GM12801 (cell line): ENCODE data around the gene KSR2.

Experiments used
- TF ChIP-seq, protein P1 (sequence below): IDR thresholded peaks from one replicate; pipeline ENCODE4 v1.5.1; 2011; ENCODE audit warnings: control low read depth; ENCODE audit not compliant: insufficient read length; ENCODE audit errors: extremely low read depth

The KSR2 gene

DNA sequence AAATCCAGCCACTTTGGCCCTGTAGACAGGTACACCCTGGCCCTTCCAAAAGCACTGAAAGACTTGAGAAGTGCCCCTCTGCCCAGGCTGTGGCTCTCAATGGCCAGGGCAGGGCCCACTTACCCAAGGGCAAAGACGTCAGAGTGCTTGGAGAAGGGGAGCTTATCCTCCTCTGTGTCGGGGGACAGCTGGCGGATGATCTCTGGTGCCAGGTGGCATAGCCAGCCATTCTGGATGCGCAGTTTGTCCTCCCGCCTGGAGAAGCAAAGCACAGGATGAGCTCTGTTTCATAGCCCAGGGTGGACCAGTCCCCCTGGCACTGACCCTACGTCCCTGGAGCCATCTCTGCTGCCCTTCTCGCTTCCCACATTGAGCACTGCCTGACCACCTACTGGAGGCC, 492.4 kb downstream of the KSR2 start:
- TF ChIP-seq, protein P1, sequence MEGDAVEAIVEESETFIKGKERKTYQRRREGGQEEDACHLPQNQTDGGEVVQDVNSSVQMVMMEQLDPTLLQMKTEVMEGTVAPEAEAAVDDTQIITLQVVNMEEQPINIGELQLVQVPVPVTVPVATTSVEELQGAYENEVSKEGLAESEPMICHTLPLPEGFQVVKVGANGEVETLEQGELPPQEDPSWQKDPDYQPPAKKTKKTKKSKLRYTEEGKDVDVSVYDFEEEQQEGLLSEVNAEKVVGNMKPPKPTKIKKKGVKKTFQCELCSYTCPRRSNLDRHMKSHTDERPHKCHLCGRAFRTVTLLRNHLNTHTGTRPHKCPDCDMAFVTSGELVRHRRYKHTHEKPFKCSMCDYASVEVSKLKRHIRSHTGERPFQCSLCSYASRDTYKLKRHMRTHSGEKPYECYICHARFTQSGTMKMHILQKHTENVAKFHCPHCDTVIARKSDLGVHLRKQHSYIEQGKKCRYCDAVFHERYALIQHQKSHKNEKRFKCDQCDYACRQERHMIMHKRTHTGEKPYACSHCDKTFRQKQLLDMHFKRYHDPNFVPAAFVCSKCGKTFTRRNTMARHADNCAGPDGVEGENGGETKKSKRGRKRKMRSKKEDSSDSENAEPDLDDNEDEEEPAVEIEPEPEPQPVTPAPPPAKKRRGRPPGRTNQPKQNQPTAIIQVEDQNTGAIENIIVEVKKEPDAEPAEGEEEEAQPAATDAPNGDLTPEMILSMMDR: no peak

DNA sequence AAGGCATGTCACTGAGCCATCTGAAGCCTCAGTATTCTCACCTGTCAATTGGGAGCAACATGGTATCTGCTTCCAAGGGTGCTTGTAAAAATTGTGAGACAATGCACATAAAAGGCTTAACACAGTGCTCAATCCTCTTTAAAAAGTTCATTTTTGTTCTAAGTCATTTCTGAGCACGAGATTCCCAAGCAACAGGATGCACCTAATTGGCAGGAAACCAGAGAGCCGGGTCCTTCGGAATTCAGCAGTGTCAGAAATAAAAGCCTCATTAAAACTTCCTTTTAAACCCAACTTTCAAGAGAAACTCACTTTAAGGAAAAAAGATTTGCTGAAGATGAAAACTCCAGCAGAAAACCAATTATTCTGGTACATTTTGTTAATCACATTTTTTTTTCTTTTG, 494.9 kb downstream of the KSR2 start:
- TF ChIP-seq, protein P1: no peak

DNA sequence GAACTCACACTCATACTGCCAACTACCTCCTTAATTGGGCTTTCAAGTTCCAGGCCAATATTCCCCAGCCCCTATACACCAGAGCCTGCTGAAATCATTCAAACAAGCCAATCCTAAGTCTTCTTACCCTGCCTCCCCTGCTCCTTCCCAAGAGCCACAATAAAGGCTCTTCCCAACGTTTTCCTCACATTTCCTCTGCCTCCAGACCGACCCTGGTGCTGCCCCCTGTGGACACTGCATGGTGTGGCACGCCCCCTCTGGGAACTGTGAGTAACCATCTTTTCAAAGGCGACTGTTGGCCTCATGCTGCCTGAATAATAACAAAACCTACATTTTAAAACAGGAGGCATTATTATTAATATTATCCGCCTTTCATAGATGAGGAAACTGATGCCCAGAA, 495.8 kb downstream of the KSR2 start:
- TF ChIP-seq, protein P1: no peak

DNA sequence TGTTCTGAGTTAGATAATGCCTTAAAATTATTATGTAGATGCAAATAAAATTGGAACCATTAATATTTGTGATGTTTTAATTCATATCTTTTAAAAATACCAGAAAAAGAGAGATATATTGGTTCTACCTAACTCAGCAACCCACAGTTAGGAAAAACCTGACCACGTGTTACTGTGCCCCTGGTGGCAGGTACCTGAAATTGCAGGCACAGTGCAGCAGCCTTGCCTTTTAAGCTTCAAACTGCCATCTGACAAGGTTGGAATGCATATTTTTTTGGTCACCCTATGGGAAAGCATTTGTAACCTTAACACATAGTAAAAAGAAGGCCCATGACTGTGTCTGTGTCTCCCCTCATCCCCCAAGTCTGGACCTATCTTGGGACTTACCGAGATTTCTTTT, 498.0 kb downstream of the KSR2 start:
- TF ChIP-seq, protein P1: no peak

DNA sequence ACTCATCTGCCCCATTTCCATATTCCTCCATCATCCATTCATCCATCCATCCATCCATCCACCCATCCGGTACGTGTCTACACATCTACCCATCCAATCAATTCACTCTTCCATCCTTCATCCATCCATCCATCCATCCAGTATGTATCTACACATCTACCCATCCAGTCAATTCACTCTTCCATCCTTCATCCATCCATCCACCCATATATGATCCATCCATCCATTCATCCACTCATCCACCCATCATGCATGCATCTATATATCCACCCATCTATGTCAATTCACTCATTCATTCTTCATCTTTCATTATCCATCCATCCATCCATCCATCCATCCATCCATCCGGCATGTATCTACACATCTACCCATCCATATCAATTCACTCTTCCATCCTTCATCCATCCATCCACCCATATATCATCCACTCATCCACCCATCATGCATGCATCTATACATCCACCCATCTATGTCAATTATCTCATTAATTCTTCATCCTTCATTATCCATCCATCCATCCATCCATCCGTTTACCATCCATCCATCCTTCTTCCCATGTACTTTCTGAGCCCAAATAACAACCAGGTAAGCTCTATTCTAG, 498.8 kb downstream of the KSR2 start:
- TF ChIP-seq, protein P1: no peak

DNA sequence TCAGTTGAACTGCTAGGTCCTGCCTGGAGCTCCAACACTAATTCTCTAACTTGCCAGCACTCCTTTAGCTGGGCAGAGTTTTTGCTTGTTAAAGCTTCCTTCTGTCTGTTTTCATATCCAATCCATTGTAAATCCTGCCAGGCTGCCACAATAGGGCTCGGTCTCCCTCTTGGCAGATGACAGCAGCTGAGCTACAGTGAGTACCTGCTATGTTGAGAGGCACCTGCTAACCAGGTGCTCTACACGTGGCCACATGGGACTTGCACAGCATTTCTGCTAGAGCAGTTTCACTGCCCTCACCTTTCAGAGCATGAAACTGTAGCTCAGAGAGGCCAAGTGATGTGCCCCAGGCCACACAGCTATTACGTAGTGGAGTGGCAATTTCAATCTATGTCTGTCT, 500.8 kb downstream of the KSR2 start:
- TF ChIP-seq, protein P1: no peak

DNA sequence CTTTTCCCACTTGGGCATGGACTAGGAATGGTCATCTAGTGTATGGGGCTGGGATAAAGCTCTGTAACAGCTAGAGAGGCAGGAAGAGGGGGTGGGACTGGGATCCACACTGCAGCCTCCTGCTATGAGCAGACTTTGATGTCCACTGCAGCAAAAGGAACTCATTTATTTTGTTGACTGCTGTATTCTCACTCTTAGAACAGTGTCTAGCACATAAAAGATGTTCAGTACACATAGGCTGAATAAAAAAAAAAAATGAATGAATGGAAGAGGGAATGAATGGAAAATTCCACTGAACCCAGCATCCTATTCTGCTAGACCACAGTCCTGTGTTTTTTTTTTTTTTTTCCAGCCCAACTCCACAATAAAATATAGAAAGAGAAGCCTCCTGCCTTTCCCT, 501.2 kb downstream of the KSR2 start:
- TF ChIP-seq, protein P1: no peak
